ENCODE data around the gene ZFP92. TPM values are rescaled to one million over a fixed set of nuclear protein-coding genes. Genes with fewer than 3 reads are reported as not detected.

The ZFP92 gene
- total and polyA plus RNA-seq, 2 of the 8 experiments (the other 6 are each of a cell fraction or from before 2014, with no cell fraction given) = 0.14 to 0.41 TPM

- TF ChIP-seq CHD7 (IDR thresholded peaks at IDR 0.05; ENCODE audit: insufficient replicate concordance, low read length) (no peak), EGR1 (IDR thresholded peaks at IDR 0.05; ENCODE audit: borderline replicate concordance, low read depth, low read length) (no peak), KDM4A (IDR thresholded peaks at IDR 0.05; ENCODE audit: low read depth, low read length, severe bottlenecking) (no peak), ATF3 (IDR thresholded peaks at IDR 0.05; ENCODE audit: insufficient read depth, low read depth, low read length) (no peak), KDM1A (IDR thresholded peaks at IDR 0.05; ENCODE audit: borderline replicate concordance, low read length) (no peak), CTBP2 (IDR thresholded peaks at IDR 0.05; ENCODE audit: borderline replicate concordance, insufficient read depth, insufficient read length, low read length) (no peak), TAF1 (IDR thresholded peaks at IDR 0.05; ENCODE audit: low read depth, low read length) (no peak), GTF2F1 (IDR thresholded peaks at IDR 0.05; ENCODE audit: borderline replicate concordance, low read depth, low read length) (no peak)
Observed at GRCh38 chrX:153406903-153407302, 4.4 kb upstream of the ZFP92 start (continued).

Measured in H1 (cell line).